GM21528 (cell line): Measurements from ENCODE around the gene POTEI.
"Not testable (repeated sequence)": the region's sequence is repeated elsewhere in the genome, so short reads cannot be mapped to it uniquely, and the experiment has no call there.

ENCODE experiments used
- ATAC-seq: cut with Tn5 transposase; IDR thresholded peaks from one replicate; pipeline ENCODE4 v1.9.1; 2021; ENCODE audit warnings: mild to moderate bottlenecking, moderate library complexity; ENCODE audit not compliant: unreplicated experiment, low FRiP score

Gene POTEI

GRCh38 chr2:130509228-130509627 lies at the start of gene POTEI:
Gene POTEI (minus strand): TSS chr2:130509328. CDS start chr2:130509235, 93 bp downstream.
- ATAC-seq = not testable (repeated sequence)

DNA sequence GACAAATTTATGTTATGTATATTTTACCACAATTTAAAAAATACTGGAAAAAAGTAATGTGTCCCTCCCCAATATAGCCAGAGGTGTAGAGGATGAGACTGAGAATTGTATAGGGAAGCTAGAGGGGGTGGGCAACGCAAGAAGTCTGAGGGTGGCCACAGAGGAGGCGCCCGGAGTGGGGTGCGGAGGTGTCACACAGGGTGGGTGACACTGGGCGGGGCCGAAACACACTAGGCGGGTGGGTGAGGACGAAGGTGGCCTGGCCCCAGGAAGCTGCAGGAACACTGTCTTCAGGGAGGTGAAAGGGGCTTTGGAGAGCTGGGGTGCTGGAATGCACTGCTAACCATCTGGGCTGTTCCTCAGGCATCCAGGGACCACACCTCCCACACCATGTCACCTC lies 47.3 kb upstream of the POTEI start:
- ATAC-seq = not testable (repeated sequence)

DNA sequence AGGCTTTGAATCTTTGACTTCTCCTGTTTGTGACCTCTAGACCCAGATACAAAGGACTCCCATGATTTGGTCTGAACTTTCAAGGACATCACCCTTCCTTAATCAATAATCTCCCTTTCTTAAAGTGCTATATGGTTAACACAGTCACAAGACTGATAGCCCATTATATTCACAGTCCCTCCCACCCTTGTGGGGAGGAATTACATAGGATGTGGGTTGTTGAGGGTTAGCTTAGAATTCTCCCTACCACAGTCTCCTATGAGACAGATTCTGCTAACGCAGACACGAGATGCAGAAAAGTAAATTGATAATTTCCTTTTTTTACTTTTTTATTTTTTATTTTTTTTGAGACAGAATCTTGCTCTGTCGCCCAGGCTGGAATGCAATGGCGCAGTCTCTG lies 45.0 kb upstream of the POTEI start:
- not testable (repeated sequence) for ATAC-seq

DNA sequence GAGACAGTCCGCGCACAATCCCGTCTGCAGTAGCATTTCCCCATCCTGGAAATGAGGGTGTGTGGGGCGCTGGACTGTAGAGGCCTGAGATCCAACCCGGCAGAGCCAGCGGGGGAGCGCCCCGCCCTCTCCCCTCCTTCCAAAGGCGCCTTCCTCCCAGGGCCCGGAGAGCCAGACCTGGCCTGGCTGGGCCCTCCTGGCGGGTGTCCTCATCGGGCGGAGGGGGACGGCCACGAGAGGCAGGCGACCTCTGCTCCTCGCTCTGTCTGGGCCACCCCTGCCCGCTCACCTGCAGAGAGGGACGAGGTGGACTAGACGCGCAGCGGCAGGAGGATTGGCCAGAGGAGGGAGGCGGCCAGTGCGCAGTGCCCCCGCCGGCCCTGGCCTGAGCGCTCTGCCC lies 40.3 kb upstream of the POTEI start:
- not testable (repeated sequence) for ATAC-seq

GRCh38 chr2:130548418-130548817 lies 39.3 kb upstream of the POTEI start:
- ATAC-seq = not testable (repeated sequence)

DNA sequence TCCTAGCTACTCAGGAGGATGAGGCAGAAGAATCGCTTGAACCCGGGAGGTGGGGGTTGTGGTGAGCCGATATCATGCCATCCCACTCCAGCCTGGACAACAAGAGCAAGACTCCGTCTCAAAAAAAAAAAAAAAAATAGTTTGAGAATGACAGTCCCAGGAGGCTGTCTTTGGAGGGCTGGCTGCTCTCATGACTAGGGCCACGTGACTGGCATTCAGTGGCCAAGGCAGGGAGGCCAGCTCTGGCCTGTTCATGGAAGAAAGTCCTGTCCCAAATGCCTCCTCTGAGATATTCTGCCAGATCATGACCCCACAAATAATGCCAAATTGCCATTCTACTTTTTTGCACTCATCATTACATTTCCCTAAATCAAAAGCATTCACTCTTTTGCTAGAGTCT lies 35.9 kb upstream of the POTEI start:
- ATAC-seq = not testable (repeated sequence)

DNA sequence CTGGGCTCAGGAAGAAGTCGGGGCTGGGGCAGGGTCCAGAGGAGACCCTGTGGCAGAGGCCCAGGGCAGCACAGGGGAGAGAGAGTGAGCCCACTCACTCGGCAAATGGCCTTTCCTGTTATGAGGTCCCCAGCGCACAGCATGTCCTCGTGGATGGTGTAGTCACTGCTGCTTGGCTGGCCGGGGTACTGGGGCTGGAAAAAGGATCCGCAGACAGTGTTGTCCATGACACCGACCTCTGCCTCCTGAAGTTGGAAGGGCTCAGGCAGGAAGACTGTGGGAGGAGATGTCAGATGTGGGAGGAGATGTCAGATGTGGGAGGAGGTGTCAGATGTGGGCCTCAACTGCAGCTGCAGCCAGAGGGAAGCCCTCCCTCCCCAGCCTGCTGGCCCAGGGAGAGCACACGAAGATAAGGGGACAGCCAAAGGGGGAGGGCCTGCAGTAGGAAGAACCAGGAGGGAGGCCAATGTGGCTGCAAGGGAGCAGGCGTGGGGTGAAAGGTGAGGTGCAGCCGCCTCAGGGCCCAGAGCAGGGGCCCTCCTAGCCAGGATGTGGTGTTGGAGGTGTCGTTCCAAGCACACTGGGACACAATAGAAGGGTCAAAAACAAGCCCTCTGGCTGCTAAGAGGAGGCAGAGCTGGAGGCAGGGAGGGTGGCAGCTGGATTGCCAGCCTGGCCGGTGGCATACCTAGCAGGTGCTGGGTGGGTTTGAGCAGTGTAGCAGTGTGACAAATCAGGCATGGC lies 34.8 kb upstream of the POTEI start:
- not testable (repeated sequence) for ATAC-seq

GRCh38 chr2:130542789-130543188 lies 33.7 kb upstream of the POTEI start:
- not testable (repeated sequence) for ATAC-seq

DNA sequence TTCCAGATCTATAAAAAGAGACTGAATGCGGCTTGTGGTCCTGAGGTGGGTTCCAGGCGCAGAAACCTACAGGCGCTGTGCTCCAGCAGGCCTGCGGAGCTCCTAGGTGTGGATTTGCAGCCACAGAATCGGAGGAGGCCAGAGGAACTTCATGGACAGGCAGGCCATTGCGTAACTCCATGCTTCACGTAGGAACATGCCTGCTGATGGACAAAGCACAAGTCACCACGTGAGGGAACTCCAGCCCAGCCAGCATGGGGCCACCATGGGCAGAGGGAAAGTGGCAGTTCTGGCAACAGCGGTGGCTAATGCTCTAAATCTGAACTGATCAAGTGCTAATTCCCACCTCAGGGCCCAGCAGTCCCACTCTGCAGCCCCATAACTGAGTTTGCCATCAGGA lies 29.1 kb upstream of the POTEI start:
- ATAC-seq = not testable (repeated sequence)

DNA sequence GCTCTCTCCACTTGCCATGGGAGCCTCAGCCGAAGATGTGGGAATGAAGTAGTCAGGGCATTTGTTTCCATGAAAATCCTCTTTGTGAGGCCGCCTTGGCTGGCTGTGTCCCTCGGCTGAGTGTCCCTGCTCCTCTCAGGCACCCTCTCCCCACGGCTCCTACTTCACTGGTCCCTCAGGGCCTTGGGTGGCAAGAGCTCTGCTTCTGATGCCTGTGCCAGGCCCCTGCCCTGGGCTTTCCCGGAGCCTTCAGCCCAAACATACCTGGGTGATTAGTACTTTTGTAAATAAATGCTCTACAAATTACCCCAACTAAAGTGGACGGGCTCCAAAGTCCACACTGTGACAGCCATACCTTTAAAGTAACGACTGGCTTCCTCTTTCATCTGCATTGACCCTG lies 27.5 kb upstream of the POTEI start:
- not testable (repeated sequence) for ATAC-seq

- not testable (repeated sequence) for ATAC-seq
Measured at GRCh38 chr2:130531672-130532071, 22.5 kb upstream of the POTEI start.

- not testable (repeated sequence) for ATAC-seq
Measured at GRCh38 chr2:130531225-130531624, 22.1 kb upstream of the POTEI start.

DNA sequence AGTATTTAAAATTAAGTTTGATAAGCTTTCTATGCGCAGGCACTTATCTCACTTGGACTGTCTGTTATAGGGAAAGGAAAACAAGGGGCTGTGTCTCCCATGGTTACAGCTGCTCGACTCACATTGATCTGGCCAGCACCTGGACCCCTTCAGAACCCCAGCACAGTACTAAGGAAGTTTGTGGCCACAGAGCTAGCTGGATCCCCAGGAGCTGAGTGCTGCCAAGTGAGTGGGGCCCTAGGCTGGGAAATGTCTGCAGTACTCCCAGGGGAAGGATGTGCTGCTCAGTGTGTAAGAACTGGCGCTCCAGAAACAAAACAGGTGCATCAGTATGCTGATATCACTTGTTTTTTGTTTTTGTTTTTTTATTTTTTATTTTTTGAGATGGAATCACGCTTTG lies 21.1 kb upstream of the POTEI start:
- ATAC-seq = not testable (repeated sequence)

GRCh38 chr2:130529545-130529944 lies 20.4 kb upstream of the POTEI start:
- ATAC-seq = not testable (repeated sequence)

DNA sequence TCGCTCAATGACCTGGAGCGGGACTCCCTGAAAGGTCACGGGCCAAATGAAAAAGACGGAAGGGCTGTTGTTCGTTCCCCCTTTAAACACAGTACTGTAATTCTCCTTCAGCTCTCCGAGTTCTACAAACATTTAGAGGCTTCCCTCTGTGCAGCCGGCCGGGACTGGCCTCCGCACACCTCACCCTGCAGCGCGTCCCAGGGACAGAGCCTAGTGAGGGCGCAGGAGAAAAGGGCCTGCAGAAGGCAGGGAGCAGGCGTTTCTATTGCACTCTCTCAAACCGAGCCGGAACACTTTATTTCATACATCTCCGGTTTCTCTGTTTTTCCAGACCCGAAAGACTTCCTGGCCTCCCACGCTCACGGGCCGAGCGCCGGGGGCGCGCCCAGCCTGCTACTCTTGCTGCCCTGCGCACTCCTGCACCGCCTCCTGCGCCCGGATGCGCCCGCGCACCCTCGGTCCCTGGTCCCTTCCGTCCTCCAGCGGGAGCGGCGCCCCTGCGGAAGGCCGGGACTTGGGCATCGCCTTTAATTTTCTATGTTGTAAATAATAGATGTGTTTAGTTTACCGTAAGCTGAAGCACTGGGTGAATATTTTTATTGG lies 18.3 kb upstream of the POTEI start:
- ATAC-seq = not testable (repeated sequence)

- ATAC-seq = not testable (repeated sequence)
Measured at GRCh38 chr2:130522390-130522789, 13.3 kb upstream of the POTEI start.

GRCh38 chr2:130520992-130521391 lies 11.9 kb upstream of the POTEI start, which contains the start of gene CFC1B:
Gene CFC1B (plus strand): TSS chr2:130521222. CDS start chr2:130521485, 263 bp downstream.
- ATAC-seq = not testable (repeated sequence)

DNA sequence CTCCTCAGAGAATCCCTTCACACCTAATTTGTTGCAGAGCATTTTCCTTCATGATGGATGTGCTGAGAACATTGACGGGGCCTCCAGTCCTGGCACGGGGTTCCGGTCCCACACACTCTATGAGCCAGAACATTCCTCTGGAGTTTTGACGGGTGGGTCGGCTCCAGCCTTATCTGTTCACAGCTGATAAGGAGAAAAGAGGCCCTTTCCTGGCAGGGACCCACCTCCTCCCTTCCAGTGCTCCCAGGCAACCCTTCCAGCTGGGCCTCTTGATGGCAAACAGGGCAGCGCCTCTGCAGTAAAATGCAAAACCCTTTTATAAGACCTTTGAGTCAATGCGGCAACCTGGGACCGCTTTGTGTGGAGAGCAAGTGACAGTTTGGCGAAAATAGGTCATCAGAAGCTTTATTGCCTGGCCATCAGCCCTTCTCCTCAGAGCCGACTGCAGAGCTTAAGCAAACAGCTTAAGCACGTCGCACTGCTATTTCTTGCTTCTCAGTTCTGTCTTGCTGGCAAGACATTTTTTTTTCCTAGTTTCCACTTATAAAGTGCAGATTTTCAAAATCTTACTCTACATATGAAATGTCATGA lies 9.5 kb upstream of the POTEI start:
- not testable (repeated sequence) for ATAC-seq

GRCh38 chr2:130511747-130512451 lies 2.8 kb upstream of the POTEI start:
- ATAC-seq = not testable (repeated sequence)

DNA sequence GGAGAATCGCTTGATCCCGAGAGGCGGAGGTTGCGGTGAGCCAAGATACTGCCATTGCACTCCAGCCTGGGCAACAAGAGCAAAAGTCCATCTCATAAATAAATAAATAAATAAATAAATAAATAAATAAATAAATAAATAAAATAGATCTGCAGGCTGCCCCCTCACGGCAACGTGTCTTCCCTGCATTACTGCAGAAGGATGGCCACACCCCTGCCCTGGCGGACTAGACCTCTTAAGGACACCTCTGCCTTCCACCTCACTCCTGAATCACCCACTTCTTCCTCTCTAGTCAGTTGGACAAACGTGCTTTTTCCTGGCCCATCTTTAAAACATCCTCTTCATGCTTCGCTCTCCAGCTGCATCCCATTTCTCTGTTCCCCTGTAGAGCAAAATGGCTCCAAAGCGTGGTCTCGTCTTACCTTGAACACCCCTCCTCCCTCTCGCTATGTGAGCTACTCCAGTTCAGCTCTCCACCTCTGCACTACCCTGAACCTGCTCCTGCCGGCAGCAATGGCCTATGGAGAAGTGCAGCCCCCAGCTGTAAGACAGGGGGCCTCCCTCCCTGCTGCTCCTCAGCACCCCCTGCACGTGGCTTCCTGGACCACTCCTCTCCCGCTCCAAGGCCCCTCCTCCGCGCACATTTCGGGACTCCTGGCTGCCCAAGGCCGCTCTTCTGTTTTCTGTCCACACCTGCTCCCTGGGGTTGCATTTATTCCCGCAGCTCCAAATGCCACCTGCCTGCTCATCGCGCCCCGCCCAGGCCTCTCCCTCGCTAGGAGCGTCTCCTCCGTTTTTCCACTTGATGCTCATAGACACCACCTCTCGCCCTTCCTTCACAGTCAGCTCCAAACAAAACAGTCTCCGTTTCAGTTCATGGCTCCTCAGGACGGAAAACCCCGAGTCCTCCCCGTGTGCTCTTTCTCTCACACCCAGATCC lies 1.9 kb upstream of the POTEI start:
- ATAC-seq = not testable (repeated sequence)
